HG03521 (cell line): ENCODE measurements around the gene NOS3.
"Not testable (repeated sequence)": the region's sequence is repeated elsewhere in the genome, so short reads cannot be mapped to it uniquely, and the experiment has no call there.

Experiments
- ATAC-seq: cut with Tn5 transposase; IDR thresholded peaks from one replicate; pipeline ENCODE4 v1.9.1; 2021; ENCODE audit warnings: mild to moderate bottlenecking, moderate library complexity; ENCODE audit not compliant: unreplicated experiment

Gene NOS3

GRCh38 chr7:151013733-151014497, 23.1 kb downstream of the NOS3 start:
- no peak for ATAC-seq

GRCh38 chr7:151014950-151015349, 24.1 kb downstream of the NOS3 start:
- ATAC-seq, result no peak

GRCh38 chr7:151015967-151016366, 25.1 kb downstream of the NOS3 start:
- no peak for ATAC-seq

- ATAC-seq, result no peak
Measured at GRCh38 chr7:151016505-151016904, 25.7 kb downstream of the NOS3 start.

GRCh38 chr7:151016942-151017341, 26.1 kb downstream of the NOS3 start:
- ATAC-seq, result no peak

GRCh38 chr7:151017370-151017952, 26.6 kb downstream of the NOS3 start:
- ATAC-seq, result no peak

GRCh38 chr7:151017953-151018420, 27.2 kb downstream of the NOS3 start:
- no peak for ATAC-seq

GRCh38 chr7:151018421-151019129, 27.8 kb downstream of the NOS3 start:
- no peak for ATAC-seq

- no peak for ATAC-seq
Measured at GRCh38 chr7:151019130-151019447, 28.3 kb downstream of the NOS3 start.

GRCh38 chr7:151020231-151020630, 29.4 kb downstream of the NOS3 start:
- no peak for ATAC-seq

- no peak for ATAC-seq
Measured at GRCh38 chr7:151023232-151023631, 32.4 kb downstream of the NOS3 start.

- ATAC-seq, result no peak
Measured at GRCh38 chr7:151024435-151025056, 33.7 kb downstream of the NOS3 start, which contains the start of gene ATG9B. Gene ATG9B, minus strand, starts transcription at chr7:151024494. Its CDS starts 71 bp downstream, at chr7:151024423.

- no peak for ATAC-seq
Measured at GRCh38 chr7:151025924-151026671, 35.3 kb downstream of the NOS3 start.

GRCh38 chr7:151026771-151027727, 36.2 kb downstream of the NOS3 start:
- ATAC-seq, result not testable (repeated sequence)

GRCh38 chr7:151027728-151028130, 36.9 kb downstream of the NOS3 start:
- not testable (repeated sequence) for ATAC-seq

GRCh38 chr7:151028131-151028947, 37.5 kb downstream of the NOS3 start, which contains the start of gene ABCB8:
Gene ABCB8, plus strand, starts transcription at chr7:151028450. Its CDS starts 66 bp downstream, at chr7:151028516.
- ATAC-seq, result peak; percentile 96

GRCh38 chr7:151028948-151029501, 38.2 kb downstream of the NOS3 start:
- ATAC-seq, result no peak

GRCh38 chr7:151031011-151031410, 40.2 kb downstream of the NOS3 start:
- no peak for ATAC-seq
